ENCODE results near the gene PTPRN2. TPM values are rescaled to one million over a fixed set of nuclear protein-coding genes. Genes with fewer than 3 reads are reported as not detected.
"Not testable (repeated sequence)": the region's sequence is repeated elsewhere in the genome, so short reads cannot be mapped to it uniquely, and the experiment has no call there.

Gene PTPRN2
- total and polyA plus RNA-seq, 4 experiments from 2014 or later: 1.7 to 2.6 (median 1.9) TPM

DNA sequence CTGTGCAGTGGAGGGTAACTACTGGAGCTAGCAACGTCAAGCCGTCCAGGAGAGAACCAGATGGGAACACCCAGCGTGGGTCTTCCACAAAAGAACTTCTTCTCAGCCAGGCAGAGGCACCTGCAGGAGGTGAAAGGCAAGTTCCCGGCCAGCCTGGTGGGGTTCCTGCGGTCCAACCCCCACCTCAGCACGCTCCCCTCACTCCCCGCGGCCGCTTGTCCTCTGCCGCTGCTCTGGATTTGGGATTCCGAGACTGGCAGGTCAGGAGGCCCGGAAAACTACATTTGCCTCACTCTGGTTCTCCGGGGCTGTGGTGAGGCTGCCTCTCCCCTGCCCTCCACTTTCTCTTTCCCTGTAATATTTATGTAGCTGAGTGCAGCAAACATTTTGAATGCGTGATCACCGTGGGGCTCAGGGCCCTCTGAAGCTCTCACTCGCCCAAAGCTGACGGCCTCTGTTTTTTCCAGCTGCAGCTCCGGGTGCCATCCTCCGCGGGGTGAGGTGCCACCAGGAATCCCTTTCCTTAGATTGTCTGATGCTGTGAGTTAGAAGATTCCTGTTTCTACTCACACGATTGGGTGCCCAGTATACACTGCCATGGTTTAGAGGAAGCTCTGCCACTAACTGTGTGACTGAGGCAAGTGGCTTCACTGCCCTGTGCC, 884.0 kb downstream of the PTPRN2 start:
- Histone ChIP-seq H3K4me1 (ENCODE audit: insufficient read depth, low read length) (no peaks in the 10 kb centered on the region), H3K27ac (ENCODE audit: low read depth, low read length) (no peak overlapping the region), H3K36me3 (ENCODE audit: insufficient read depth, low read length) (no peaks in the 10 kb centered on the region), H3K9me3 (ENCODE audit: control insufficient read depth in 1 of 2, low read length in 2 of 2) (no peaks in the 10 kb centered on the region), H3K4me3 (ENCODE audit: low read length in 2 of 2) (no peak overlapping the region), H3K27me3 (ENCODE audit: insufficient read depth, low read length) (peaks cover 5% of the 10 kb centered on the region)
- no peaks in the 10 kb centered on the region for H3K4me1 Mint-ChIP-seq
- no peak overlapping the region for H3K4me3 Mint-ChIP-seq
- peaks cover 32 to 40% of the 10 kb centered on the region in 2 donors for H3K27me3 Mint-ChIP-seq
- intact Hi-C loops (cut with micrococcal nuclease): no loop called here
- ChIA-PET POLR2A (ENCODE audit: partially characterized antibody) (no interaction called here), CTCF (ENCODE audit: partially characterized antibody) (interaction anchor here (1.3 kb wide), 1 partner anchor 11 kb away, joined by 3 read pairs; no protein-coding TSS in a partner anchor)
- H3K9me3 Mint-ChIP-seq: no peaks in the 10 kb centered on the region
- H3K36me3 Mint-ChIP-seq: no peaks in the 10 kb centered on the region
- no peak overlapping the region for H3K27ac Mint-ChIP-seq
- no peak for DNase-seq

DNA sequence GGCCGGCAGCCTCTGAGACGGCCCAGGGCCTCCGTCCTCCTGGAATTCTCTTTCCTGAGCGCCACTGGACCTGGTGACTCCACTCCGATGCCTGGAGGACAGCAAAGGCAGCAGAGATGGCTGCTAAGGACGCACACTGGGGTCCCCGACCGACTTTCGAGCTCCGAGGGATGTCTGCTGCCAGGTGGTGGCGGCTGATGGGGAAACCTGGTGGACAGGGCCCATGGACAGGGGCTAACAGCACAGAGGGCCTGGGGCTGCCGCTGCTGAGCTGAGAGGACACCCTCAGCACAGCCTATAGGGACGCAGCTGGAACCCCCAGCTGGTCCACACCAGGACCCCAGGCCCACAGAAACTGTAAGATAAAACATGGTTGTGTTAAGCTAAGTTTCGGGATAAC, 884.5 kb downstream of the PTPRN2 start:
- H3K36me3 Mint-ChIP-seq: no peaks in the 10 kb centered on the region

GRCh38 chr7:157702311-157703023, 885.2 kb downstream of the PTPRN2 start:
- DNase-seq: no peak

More for the DNA sequence above, 884.5 kb downstream of the PTPRN2 start:
- no peak overlapping the region for H3K27ac ChIP-seq (ENCODE audit: low read depth, low read length)
- ChIA-PET POLR2A (ENCODE audit: partially characterized antibody) (no interaction called here), CTCF (ENCODE audit: partially characterized antibody) (no interaction called here)
- H3K4me1 ChIP-seq (ENCODE audit: insufficient read depth, low read length): no peaks in the 10 kb centered on the region
- peaks cover 5% of the 10 kb centered on the region for H3K27me3 ChIP-seq (ENCODE audit: insufficient read depth, low read length)
- DNase-seq: no peak
- H3K27ac Mint-ChIP-seq: no peak overlapping the region
- no peaks in the 10 kb centered on the region for H3K9me3 Mint-ChIP-seq
- no peak overlapping the region for H3K4me3 ChIP-seq (ENCODE audit: low read length in 2 of 2)
- no peaks in the 10 kb centered on the region for H3K4me1 Mint-ChIP-seq
- no peak overlapping the region for H3K4me3 Mint-ChIP-seq
- H3K9me3 ChIP-seq (ENCODE audit: control insufficient read depth in 1 of 2, low read length in 2 of 2): no peaks in the 10 kb centered on the region
- peaks cover 30 to 36% of the 10 kb centered on the region in 2 donors for H3K27me3 Mint-ChIP-seq
- H3K36me3 ChIP-seq (ENCODE audit: insufficient read depth, low read length): no peaks in the 10 kb centered on the region
- intact Hi-C loops (cut with micrococcal nuclease): no loop called here

GRCh38 chr7:157701395-157702180, 886.0 kb downstream of the PTPRN2 start:
- CTCF ChIA-PET (ENCODE audit: partially characterized antibody); H3K27me3 ChIP-seq (ENCODE audit: insufficient read depth, low read length); H3K4me1 ChIP-seq (ENCODE audit: insufficient read depth, low read length); H3K27ac ChIP-seq (ENCODE audit: low read depth, low read length); H3K4me3 Mint-ChIP-seq; intact Hi-C loops (cut with micrococcal nuclease); H3K4me1 Mint-ChIP-seq; DNase-seq; H3K9me3 Mint-ChIP-seq; H3K4me3 ChIP-seq (ENCODE audit: low read length in 2 of 2); H3K36me3 ChIP-seq (ENCODE audit: insufficient read depth, low read length); POLR2A ChIA-PET (ENCODE audit: partially characterized antibody); H3K36me3 Mint-ChIP-seq; H3K27ac Mint-ChIP-seq; H3K9me3 ChIP-seq (ENCODE audit: control insufficient read depth in 1 of 2, low read length in 2 of 2): not testable (repeated sequence)
- peaks cover 24 to 33% of the 10 kb centered on the region in 2 donors for H3K27me3 Mint-ChIP-seq

More at GRCh38 chr7:157702311-157703023, 885.2 kb downstream of the PTPRN2 start:
- CTCF ChIA-PET (ENCODE audit: partially characterized antibody): no interaction called here
- no peak overlapping the region for H3K4me3 ChIP-seq (ENCODE audit: low read length in 2 of 2)
- no peaks in the 10 kb centered on the region for H3K36me3 ChIP-seq (ENCODE audit: insufficient read depth, low read length)
- peaks cover 5% of the 10 kb centered on the region for H3K27me3 ChIP-seq (ENCODE audit: insufficient read depth, low read length)
- H3K9me3 Mint-ChIP-seq: peaks cover 0 to 2% (median 0%) of the 10 kb centered on the region in 8 donors
- POLR2A ChIA-PET (ENCODE audit: partially characterized antibody): no interaction called here
- peaks cover 28 to 35% of the 10 kb centered on the region in 2 donors for H3K27me3 Mint-ChIP-seq
- no peak overlapping the region for H3K27ac ChIP-seq (ENCODE audit: low read depth, low read length)
- H3K27ac Mint-ChIP-seq: no peak overlapping the region
- no peaks in the 10 kb centered on the region for H3K4me1 ChIP-seq (ENCODE audit: insufficient read depth, low read length)
- no peaks in the 10 kb centered on the region for H3K4me1 Mint-ChIP-seq
- H3K36me3 Mint-ChIP-seq: no peaks in the 10 kb centered on the region
- H3K9me3 ChIP-seq (ENCODE audit: control insufficient read depth in 1 of 2, low read length in 2 of 2): no peaks in the 10 kb centered on the region
- intact Hi-C loops (cut with micrococcal nuclease): no loop called here
- H3K4me3 Mint-ChIP-seq: no peak overlapping the region

- H3K9me3 Mint-ChIP-seq: peaks cover 0 to 4% (median 2%) of the 10 kb centered on the region in 8 donors
- H3K4me3 Mint-ChIP-seq: no peak overlapping the region
- ChIA-PET CTCF (ENCODE audit: partially characterized antibody) (no interaction called here), POLR2A (ENCODE audit: partially characterized antibody) (no interaction called here)
- Histone ChIP-seq H3K4me1 (ENCODE audit: insufficient read depth, low read length) (no peaks in the 10 kb centered on the region), H3K27me3 (ENCODE audit: insufficient read depth, low read length) (peaks cover 5% of the 10 kb centered on the region), H3K9me3 (ENCODE audit: control insufficient read depth in 1 of 2, low read length in 2 of 2) (no peaks in the 10 kb centered on the region), H3K4me3 (ENCODE audit: low read length in 2 of 2) (no peak overlapping the region), H3K27ac (ENCODE audit: low read depth, low read length) (no peak overlapping the region), H3K36me3 (ENCODE audit: insufficient read depth, low read length) (no peaks in the 10 kb centered on the region)
- H3K36me3 Mint-ChIP-seq: no peaks in the 10 kb centered on the region
- peaks cover 25 to 28% of the 10 kb centered on the region in 2 donors for H3K27me3 Mint-ChIP-seq
- no peaks in the 10 kb centered on the region for H3K4me1 Mint-ChIP-seq
- intact Hi-C loops (cut with micrococcal nuclease): no loop called here
- DNase-seq: no peak
- peak overlapping the region in 1 of 7 donors; percentile 16 for H3K27ac Mint-ChIP-seq
These were observed 887.2 kb downstream of the PTPRN2 start for GRCh38 chr7:157700231-157701005.

DNA sequence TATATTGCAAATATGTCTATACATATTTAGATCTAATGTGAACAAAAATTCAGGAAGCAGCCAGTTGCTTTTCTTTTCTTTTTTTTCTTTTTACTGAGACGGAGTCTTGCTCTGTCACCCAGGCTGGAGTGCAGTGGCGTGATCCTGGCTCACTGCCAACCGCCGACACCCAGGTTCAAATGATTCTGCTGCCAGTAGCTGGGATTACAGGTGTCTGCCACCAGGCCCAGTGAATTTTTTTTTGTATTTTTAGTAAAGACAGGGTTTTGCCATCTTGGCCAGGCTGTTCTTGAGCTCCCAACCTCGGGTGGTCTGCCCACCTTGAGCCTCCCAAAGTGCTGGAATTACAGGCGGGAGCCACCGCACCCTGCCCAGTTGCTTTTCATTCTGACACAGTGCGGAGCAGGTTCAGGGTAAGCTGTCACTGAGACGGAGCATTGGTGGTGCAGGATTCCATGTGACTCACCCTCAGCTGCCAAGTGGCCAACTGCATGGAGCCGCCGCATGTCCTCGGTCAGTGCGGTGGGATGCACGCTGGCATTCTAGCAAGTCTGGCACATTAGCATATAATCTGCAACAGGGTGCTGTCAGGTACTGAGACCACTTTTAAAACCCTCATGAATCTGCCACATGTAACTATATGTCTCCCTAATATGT, 888.1 kb downstream of the PTPRN2 start:
- H3K36me3 ChIP-seq (ENCODE audit: insufficient read depth, low read length): no peaks in the 10 kb centered on the region
- no peak overlapping the region for H3K4me3 ChIP-seq (ENCODE audit: low read length in 2 of 2)
- ChIA-PET CTCF (ENCODE audit: partially characterized antibody) (no interaction called here), POLR2A (ENCODE audit: partially characterized antibody) (no interaction called here)
- H3K27ac Mint-ChIP-seq: no peak overlapping the region
- no peaks in the 10 kb centered on the region for H3K36me3 Mint-ChIP-seq
- H3K27me3 Mint-ChIP-seq: peaks cover 27 to 29% of the 10 kb centered on the region in 2 donors
- no peaks in the 10 kb centered on the region for H3K9me3 ChIP-seq (ENCODE audit: control insufficient read depth in 1 of 2, low read length in 2 of 2)
- DNase-seq: no peak
- H3K27ac ChIP-seq (ENCODE audit: low read depth, low read length): no peak overlapping the region
- no peaks in the 10 kb centered on the region for H3K4me1 Mint-ChIP-seq
- H3K27me3 ChIP-seq (ENCODE audit: insufficient read depth, low read length): peaks cover 5% of the 10 kb centered on the region
- intact Hi-C loops (cut with micrococcal nuclease): no loop called here
- H3K4me1 ChIP-seq (ENCODE audit: insufficient read depth, low read length): no peaks in the 10 kb centered on the region
- H3K9me3 Mint-ChIP-seq: peaks cover 0 to 5% (median 3%) of the 10 kb centered on the region in 8 donors
- H3K4me3 Mint-ChIP-seq: no peak overlapping the region

Data from CD4-positive, alpha-beta memory T cell (primary cell).